BLaER1 (cell line): ENCODE measurements around the gene SLAMF1.
"Not testable (repeated sequence)": the region's sequence is repeated elsewhere in the genome, so short reads cannot be mapped to it uniquely, and the experiment has no call there.

Experiments
- H3K27ac ChIP-seq: shearing (Covaris generic); formaldehyde crosslinking; 2 replicates; pipeline ENCODE4 v1.8.1; 2022
- H3K27me3 ChIP-seq: shearing (Covaris generic); formaldehyde crosslinking; 2 replicates; pipeline ENCODE4 v1.8.1; 2022
- H3K36me3 ChIP-seq: shearing (Covaris generic); formaldehyde crosslinking; 2 replicates; pipeline ENCODE4 v1.8.1; 2022
- H3K4me1 ChIP-seq: shearing (Covaris generic); formaldehyde crosslinking; 2 replicates; pipeline ENCODE4 v1.8.1; 2022
- H3K4me2 ChIP-seq: shearing (Covaris generic); formaldehyde crosslinking; 2 replicates; pipeline ENCODE4 v1.8.1; 2022
- H3K4me3 ChIP-seq: shearing (Covaris generic); formaldehyde crosslinking; 2 replicates; pipeline ENCODE4 v1.8.1; 2022
- H3K9ac ChIP-seq: shearing (Covaris generic); formaldehyde crosslinking; 2 replicates; pipeline ENCODE4 v1.8.1; 2022
- H3K9me3 ChIP-seq: shearing (Covaris generic); formaldehyde crosslinking; 2 replicates; pipeline ENCODE4 v1.8.1; 2022
- H4K20me1 ChIP-seq: shearing (Covaris generic); formaldehyde crosslinking; 2 replicates; pipeline ENCODE4 v1.8.1; 2022
- Cebpa-rat ChIP-seq: shearing (Covaris generic); IDR thresholded peaks from 2 replicates; pipeline ENCODE4 v1.8.1; 2022

Gene SLAMF1

DNA sequence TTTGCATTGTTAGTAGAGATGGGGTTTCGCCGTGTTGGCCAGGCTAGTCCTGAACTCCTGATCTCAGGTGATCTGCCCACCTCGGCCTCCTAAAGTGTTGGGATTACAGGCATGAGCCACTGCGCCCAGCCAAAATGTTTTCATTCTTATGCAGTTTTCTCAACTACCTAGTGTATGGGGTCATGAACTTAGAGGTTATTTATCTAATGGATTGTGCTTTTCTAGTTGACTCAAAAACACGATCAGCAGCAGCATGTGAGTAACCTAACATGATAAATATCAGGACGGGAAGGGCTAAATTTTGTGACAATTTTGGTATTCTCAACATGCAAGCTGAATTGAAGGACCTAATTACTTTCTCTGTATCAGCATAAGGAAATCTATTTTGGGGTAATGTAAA, 58.4 kb downstream of the SLAMF1 start:
- Histone ChIP-seq H3K9me3 (peaks cover 14% of the 10 kb centered on the region), H3K9ac (no peak overlapping the region), H3K4me1 (peaks cover 5% of the 10 kb centered on the region; the same call in 1 of the 2 replicates), H3K27me3 (no peaks in the 10 kb centered on the region), H3K4me2 (no peak overlapping the region), H3K4me3 (no peak overlapping the region), H3K27ac (no peak overlapping the region), H4K20me1 (no peaks in the 10 kb centered on the region), H3K36me3 (no peaks in the 10 kb centered on the region)
- TF ChIP-seq Cebpa-rat = no peak

DNA sequence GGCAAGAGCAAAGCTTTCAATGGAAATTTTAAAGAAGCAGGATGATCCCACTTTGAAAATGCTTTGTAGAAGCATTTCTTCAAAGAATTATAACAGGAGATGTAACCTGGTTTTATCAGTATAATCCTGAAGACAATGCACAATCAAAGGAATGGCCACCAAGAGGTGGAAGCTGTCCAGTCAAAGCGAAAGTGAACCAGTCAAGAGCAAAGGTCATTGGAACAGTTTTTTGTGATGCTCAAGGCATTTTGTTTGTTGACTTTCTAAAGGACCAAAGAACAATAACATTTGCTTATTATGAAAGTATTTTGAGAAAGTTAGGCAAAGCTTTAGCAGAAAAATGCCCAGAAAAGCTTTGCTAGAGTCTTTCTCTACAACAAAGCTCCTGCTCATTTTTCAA, 62.1 kb downstream of the SLAMF1 start:
- Histone ChIP-seq H3K9ac (no peak overlapping the region), H3K36me3 (no peaks in the 10 kb centered on the region), H4K20me1 (no peaks in the 10 kb centered on the region), H3K27ac (no peak overlapping the region), H3K4me3 (no peak overlapping the region), H3K4me2 (no peak overlapping the region), H3K9me3 (peaks cover 13% of the 10 kb centered on the region), H3K4me1 (peaks cover 16% of the 10 kb centered on the region), H3K27me3 (no peaks in the 10 kb centered on the region)
- no peak for TF ChIP-seq Cebpa-rat

DNA sequence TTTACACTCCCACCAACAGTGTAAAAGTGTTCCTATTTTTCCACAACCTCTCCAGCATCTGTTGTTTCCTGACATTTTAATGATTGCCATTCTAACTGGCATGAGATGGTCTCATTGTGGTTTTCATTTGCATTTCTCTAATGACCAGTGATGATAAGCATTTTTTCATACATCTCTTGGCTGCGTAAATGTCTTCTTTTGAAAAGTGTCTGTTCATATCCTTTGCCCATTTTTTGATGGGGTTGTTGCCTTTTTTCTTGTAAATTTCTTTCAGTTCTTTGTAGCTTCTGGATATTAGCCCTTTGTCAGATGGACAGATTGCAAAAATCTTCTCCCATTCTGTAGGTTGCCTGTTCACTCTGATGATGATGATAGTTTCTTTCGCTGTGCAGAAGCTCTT, 63.9 kb downstream of the SLAMF1 start:
- H3K4me3 ChIP-seq, H3K9ac ChIP-seq, H3K4me2 ChIP-seq, H3K27me3 ChIP-seq, H4K20me1 ChIP-seq, H3K27ac ChIP-seq, H3K36me3 ChIP-seq: not testable (repeated sequence)
- Histone ChIP-seq H3K9me3 (peaks cover 17% of the 10 kb centered on the region), H3K4me1 (peaks cover 27% of the 10 kb centered on the region)

GRCh38 chr1:160581961-160582360, 64.9 kb downstream of the SLAMF1 start:
- no peak for TF ChIP-seq Cebpa-rat

GRCh38 chr1:160580221-160580812, 66.5 kb downstream of the SLAMF1 start:
- no peak overlapping the region for H3K27ac ChIP-seq
- peaks cover 30% of the 10 kb centered on the region for H3K4me1 ChIP-seq
- H3K36me3 ChIP-seq = no peaks in the 10 kb centered on the region
- no peak for TF ChIP-seq Cebpa-rat
- no peaks in the 10 kb centered on the region for H4K20me1 ChIP-seq
- no peak overlapping the region for H3K4me3 ChIP-seq
- H3K9me3 ChIP-seq = peaks cover 21% of the 10 kb centered on the region
- no peaks in the 10 kb centered on the region for H3K27me3 ChIP-seq
- H3K9ac ChIP-seq = no peak overlapping the region
- no peak overlapping the region for H3K4me2 ChIP-seq

More at GRCh38 chr1:160581961-160582360, 64.9 kb downstream of the SLAMF1 start:
- no peak overlapping the region for H3K4me3 ChIP-seq
- no peak overlapping the region for H3K4me2 ChIP-seq
- no peaks in the 10 kb centered on the region for H3K27me3 ChIP-seq
- H3K9me3 ChIP-seq = peaks cover 21% of the 10 kb centered on the region
- no peaks in the 10 kb centered on the region for H3K36me3 ChIP-seq
- H3K4me1 ChIP-seq = peaks cover 27% of the 10 kb centered on the region
- H4K20me1 ChIP-seq = no peaks in the 10 kb centered on the region
- H3K27ac ChIP-seq = no peak overlapping the region
- H3K9ac ChIP-seq = no peak overlapping the region

DNA sequence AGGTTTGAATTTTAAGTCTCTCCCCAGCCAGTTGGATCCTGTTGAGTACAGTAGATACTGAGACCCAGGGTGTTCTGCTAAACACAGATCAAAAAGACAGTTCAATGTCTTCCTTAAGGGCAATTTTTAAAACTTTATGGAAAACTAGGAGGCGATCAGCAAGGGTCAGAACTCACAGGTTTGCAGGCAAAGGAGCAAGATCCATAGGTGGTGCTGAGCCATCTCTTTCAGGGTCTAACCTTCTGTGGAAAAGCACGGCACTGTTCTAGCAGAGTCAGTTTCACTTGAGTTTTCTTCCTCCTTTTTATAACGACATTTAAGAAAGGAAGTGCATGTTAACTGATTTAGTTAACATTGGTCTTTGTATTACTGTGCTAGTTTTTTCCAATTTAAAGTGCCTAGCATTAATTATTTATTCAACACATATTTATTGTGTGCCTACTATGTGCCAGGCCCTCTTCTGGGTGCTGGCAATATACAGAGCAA, 67.6 kb downstream of the SLAMF1 start, which contains the start of gene CD84:
Gene CD84 (minus strand): TSS at position 281 of the 486 bp plus-strand sequence. CDS start 59 bp downstream, at position 222.
- peak within 1 kb of the TSS; percentile 48 for H3K4me3 ChIP-seq
- H3K4me2 ChIP-seq = peak within 1 kb of the TSS; percentile 74
- peak within 1 kb of the TSS; percentile 79 for H3K27ac ChIP-seq
- H3K9ac ChIP-seq = peak within 1 kb of the TSS; percentile 58
- no peak for TF ChIP-seq Cebpa-rat
- H3K9me3 ChIP-seq = peaks cover 21% of the 10 kb centered on the region
- H3K27me3 ChIP-seq = no peaks in the 10 kb centered on the region
- H3K36me3 ChIP-seq = no peaks in the 10 kb centered on the region
- no peaks in the 10 kb centered on the region for H4K20me1 ChIP-seq
- H3K4me1 ChIP-seq = peaks cover 40% of the 10 kb centered on the region

DNA sequence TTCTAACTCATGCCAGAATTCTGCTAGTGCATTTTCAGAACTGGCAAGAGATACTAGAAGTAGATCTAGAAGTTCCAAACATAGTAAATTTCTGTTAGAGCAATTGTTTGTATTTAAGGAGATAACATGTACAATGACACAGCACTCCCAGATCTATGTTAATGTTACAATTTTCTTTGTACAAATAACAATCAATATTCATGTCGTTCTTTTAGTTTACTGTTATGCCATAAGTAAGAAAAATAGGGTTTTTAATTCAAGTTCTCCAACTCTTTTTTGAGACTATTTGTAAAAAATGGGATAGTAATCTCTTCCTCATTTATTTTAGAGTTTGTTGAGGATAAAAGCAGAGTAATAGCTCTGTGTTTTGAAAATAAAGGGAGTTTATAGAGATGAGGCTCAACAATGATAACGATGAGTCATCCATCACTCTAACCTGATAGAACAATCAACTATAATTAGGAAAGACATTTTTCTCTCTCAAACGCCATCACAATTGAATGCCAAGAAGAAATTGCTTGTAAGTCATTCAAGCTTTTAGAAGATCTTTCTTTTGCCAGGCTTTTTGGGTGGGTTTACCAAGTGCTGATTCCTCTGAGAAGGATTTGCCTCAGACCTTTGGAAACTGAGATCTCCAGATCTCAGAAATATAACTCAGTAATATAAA, 68.2 kb downstream of the SLAMF1 start:
- Histone ChIP-seq H4K20me1 (no peaks in the 10 kb centered on the region), H3K9me3 (peaks cover 17% of the 10 kb centered on the region), H3K9ac (peak overlapping the region; percentile 58), H3K36me3 (no peaks in the 10 kb centered on the region), H3K4me3 (peak overlapping the region; percentile 48), H3K27ac (peak overlapping the region; percentile 79), H3K27me3 (no peaks in the 10 kb centered on the region), H3K4me1 (peaks cover 40% of the 10 kb centered on the region), H3K4me2 (peak overlapping the region; percentile 74)
- no peak for TF ChIP-seq Cebpa-rat

DNA sequence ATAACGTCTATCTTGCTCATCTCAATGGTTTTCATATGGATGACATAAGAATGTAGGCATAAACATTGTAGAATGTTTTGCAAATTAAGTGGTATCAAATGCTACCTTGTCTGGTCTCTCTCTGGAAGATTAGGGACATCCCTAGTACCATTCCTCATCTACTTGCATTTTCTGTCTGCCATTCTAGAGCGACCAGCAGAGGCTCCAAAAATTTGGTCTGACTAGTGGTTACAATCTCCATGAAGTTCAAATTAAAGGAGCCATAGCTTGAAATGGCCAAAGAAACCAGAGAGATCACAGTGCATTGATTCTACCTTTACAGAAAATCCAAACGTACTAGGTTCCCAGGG, 68.7 kb downstream of the SLAMF1 start:
- Histone ChIP-seq H3K9me3 (peaks cover 12% of the 10 kb centered on the region), H3K4me2 (peak overlapping the region; percentile 74; the same call in 1 of the 2 replicates), H3K4me3 (no peak overlapping the region), H3K27ac (no peak overlapping the region), H3K27me3 (no peaks in the 10 kb centered on the region), H3K36me3 (no peaks in the 10 kb centered on the region), H3K9ac (no peak overlapping the region), H4K20me1 (no peaks in the 10 kb centered on the region), H3K4me1 (peaks cover 40% of the 10 kb centered on the region)
- TF ChIP-seq Cebpa-rat = no peak

GRCh38 chr1:160577671-160578070, 69.2 kb downstream of the SLAMF1 start:
- no peak overlapping the region for H3K4me3 ChIP-seq
- H3K27me3 ChIP-seq = no peaks in the 10 kb centered on the region
- H3K9me3 ChIP-seq = 0 out of 2 replicates have a peak, but pooled peaks cover 8% of the 10 kb centered on the region
- H3K36me3 ChIP-seq = no peaks in the 10 kb centered on the region
- peaks cover 40% of the 10 kb centered on the region for H3K4me1 ChIP-seq
- no peaks in the 10 kb centered on the region for H4K20me1 ChIP-seq
- no peak overlapping the region for H3K9ac ChIP-seq
- H3K27ac ChIP-seq = no peak overlapping the region
- H3K4me2 ChIP-seq = no peak overlapping the region; the same call in 1 of the 2 replicates
- TF ChIP-seq Cebpa-rat = no peak

DNA sequence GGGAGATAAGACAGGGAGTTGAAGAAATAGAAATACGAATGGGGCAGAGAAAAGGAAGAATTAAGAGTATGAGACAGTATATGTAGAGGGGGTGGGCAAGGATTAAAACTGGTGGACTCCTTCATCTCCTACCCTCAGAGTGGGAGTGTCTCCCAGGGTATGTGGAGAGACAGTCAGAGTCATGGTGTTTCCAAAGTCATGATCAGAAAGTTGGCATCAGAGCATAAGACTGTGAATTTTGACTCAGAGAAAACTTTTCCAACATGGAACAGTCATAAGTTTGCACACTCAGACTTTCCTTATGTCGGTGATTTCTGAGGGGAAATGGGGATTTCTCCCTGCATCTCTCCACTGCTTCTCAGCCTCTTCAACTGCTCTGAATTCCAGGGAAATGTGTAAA, 70.0 kb downstream of the SLAMF1 start:
- no peak for TF ChIP-seq Cebpa-rat
- H3K27me3 ChIP-seq = no peaks in the 10 kb centered on the region
- no peak overlapping the region for H3K27ac ChIP-seq
- H3K4me2 ChIP-seq = no peak overlapping the region
- H3K4me1 ChIP-seq = peaks cover 40% of the 10 kb centered on the region
- 0 out of 2 replicates have a peak, but pooled peaks cover 8% of the 10 kb centered on the region for H3K9me3 ChIP-seq
- H3K4me3 ChIP-seq = no peak overlapping the region
- no peaks in the 10 kb centered on the region for H3K36me3 ChIP-seq
- H3K9ac ChIP-seq = no peak overlapping the region
- no peaks in the 10 kb centered on the region for H4K20me1 ChIP-seq
